HEK293 (cell line): ENCODE results near the gene ATF6.
A peak's percentile ranks its signal among the peaks of the same experiment; 100 is the strongest.

Source experiments
- EGR2 ChIP-seq: fragments of 450-650 bp; formaldehyde crosslinking; IDR thresholded peaks from 2 replicates; pipeline ENCODE4 v1.5.1; 2016; ENCODE audit warnings: low read depth, missing biosample characterization, missing genetic modification characterization
- GLIS2 ChIP-seq: fragments of 450-650 bp; formaldehyde crosslinking; IDR thresholded peaks from 2 replicates; pipeline ENCODE4 v1.5.1; 2016; ENCODE audit warnings: missing biosample characterization, missing genetic modification characterization
- IKZF3 ChIP-seq: fragments of 450-650 bp; IDR thresholded peaks from 2 replicates; pipeline ENCODE4 v1.5.0; 2018; ENCODE audit warnings: missing biosample characterization, mild to moderate bottlenecking, missing genetic modification characterization, moderate library complexity
- KLF7 ChIP-seq: fragments of 450-650 bp; formaldehyde crosslinking; IDR thresholded peaks from 2 replicates; pipeline ENCODE4 v1.5.1; 2016; ENCODE audit warnings: missing biosample characterization, missing genetic modification characterization, borderline replicate concordance
- PBX3 ChIP-seq: sonication (generic); formaldehyde crosslinking; IDR thresholded peaks from 2 replicates; pipeline ENCODE4 v1.8.1; 2022; ENCODE audit warnings: mild to moderate bottlenecking, moderate library complexity, missing genetic modification reagents
- PRDM1 ChIP-seq: fragments of 450-650 bp; formaldehyde crosslinking; IDR thresholded peaks from 2 replicates; pipeline ENCODE4; 2016; ENCODE audit warnings: missing biosample characterization, missing genetic modification characterization
- RBAK ChIP-seq: fragments of 450-650 bp; formaldehyde crosslinking; IDR thresholded peaks from 2 replicates; pipeline ENCODE4 v1.5.1; 2016; ENCODE audit warnings: missing biosample characterization, missing genetic modification characterization
- SP2 ChIP-seq: fragments of 450-650 bp; formaldehyde crosslinking; IDR thresholded peaks from 2 replicates; pipeline ENCODE4 v1.5.1; 2016; ENCODE audit warnings: missing biosample characterization, missing genetic modification characterization
- ZBTB1 ChIP-seq: fragments of 450-650 bp; formaldehyde crosslinking; IDR thresholded peaks from 2 replicates; pipeline ENCODE4 v1.5.1; 2016; ENCODE audit warnings: missing biosample characterization, missing genetic modification characterization
- ZBTB21 ChIP-seq: fragments of 450-650 bp; formaldehyde crosslinking; IDR thresholded peaks from 2 replicates; pipeline ENCODE4 v1.5.1; 2017; ENCODE audit warnings: missing biosample characterization, missing genetic modification characterization
- ZNF121 ChIP-seq: fragments of 450-650 bp; formaldehyde crosslinking; IDR thresholded peaks from 2 replicates; pipeline ENCODE4 v1.5.1; 2016; ENCODE audit warnings: missing biosample characterization, missing genetic modification characterization
- ZNF140 ChIP-seq: fragments of 450-650 bp; formaldehyde crosslinking; IDR thresholded peaks from 2 replicates; pipeline ENCODE4 v1.5.1; 2016; ENCODE audit warnings: missing biosample characterization, missing genetic modification characterization
- ZNF146 ChIP-seq: fragments of 450-650 bp; formaldehyde crosslinking; IDR thresholded peaks from 2 replicates; pipeline ENCODE4 v1.5.1; 2016; ENCODE audit warnings: missing biosample characterization, missing genetic modification characterization
- ZNF148 ChIP-seq: fragments of 450-650 bp; formaldehyde crosslinking; IDR thresholded peaks from 2 replicates; pipeline ENCODE4 v1.5.0; 2017; ENCODE audit warnings: missing biosample characterization, missing genetic modification characterization, borderline replicate concordance
- ZNF239 ChIP-seq: fragments of 450-650 bp; formaldehyde crosslinking; IDR thresholded peaks from 2 replicates; pipeline ENCODE4 v1.5.1; 2016; ENCODE audit warnings: missing biosample characterization, missing genetic modification characterization
- ZNF248 ChIP-seq: fragments of 450-650 bp; formaldehyde crosslinking; IDR thresholded peaks from 2 replicates; pipeline ENCODE4 v1.5.1; 2017; ENCODE audit warnings: missing biosample characterization, missing genetic modification characterization
- ZNF280C ChIP-seq: fragments of 450-650 bp; formaldehyde crosslinking; IDR thresholded peaks from 2 replicates; pipeline ENCODE4 v1.5.1; 2016; ENCODE audit warnings: missing biosample characterization, missing genetic modification characterization
- ZNF280D ChIP-seq: fragments of 450-650 bp; formaldehyde crosslinking; IDR thresholded peaks from 2 replicates; pipeline ENCODE4 v1.5.1; 2016; ENCODE audit warnings: missing biosample characterization, missing genetic modification characterization
- ZNF692 ChIP-seq: fragments of 450-650 bp; formaldehyde crosslinking; IDR thresholded peaks from 2 replicates; pipeline ENCODE4 v1.5.1; 2016; ENCODE audit warnings: missing biosample characterization, missing genetic modification characterization
- ZNF768 ChIP-seq: fragments of 450-650 bp; formaldehyde crosslinking; IDR thresholded peaks from 2 replicates; pipeline ENCODE4 v1.5.1; 2018; ENCODE audit warnings: missing biosample characterization, mild to moderate bottlenecking, missing genetic modification characterization
- ZNF777 ChIP-seq: fragments of 450-650 bp; formaldehyde crosslinking; IDR thresholded peaks from 2 replicates; pipeline ENCODE4 v1.5.1; 2017; ENCODE audit warnings: missing biosample characterization, missing genetic modification characterization, borderline replicate concordance
- TF ChIP-seq, protein P1 (sequence below): fragments of 450-650 bp; formaldehyde crosslinking; IDR thresholded peaks from 2 replicates; pipeline ENCODE4 v1.5.1; 2016; ENCODE audit warnings: missing biosample characterization, missing genetic modification characterization
- TF ChIP-seq, protein P2 (sequence below): fragments of 450-650 bp; formaldehyde crosslinking; IDR thresholded peaks from 2 replicates; pipeline ENCODE4 v1.5.1; 2016; ENCODE audit warnings: missing biosample characterization, missing genetic modification characterization

Gene ATF6

GRCh38 chr1:161726473-161727255 is 39.5 kb upstream of the ATF6 start (continued):
- 0 out of 2 replicates have a peak, but pooled peaks have one; percentile 6 for TF ChIP-seq ZNF777 (tag by site-specific recombination)
- no peak for TF ChIP-seq ZNF280C (tag by site-specific recombination)
- TF ChIP-seq, protein P1, sequence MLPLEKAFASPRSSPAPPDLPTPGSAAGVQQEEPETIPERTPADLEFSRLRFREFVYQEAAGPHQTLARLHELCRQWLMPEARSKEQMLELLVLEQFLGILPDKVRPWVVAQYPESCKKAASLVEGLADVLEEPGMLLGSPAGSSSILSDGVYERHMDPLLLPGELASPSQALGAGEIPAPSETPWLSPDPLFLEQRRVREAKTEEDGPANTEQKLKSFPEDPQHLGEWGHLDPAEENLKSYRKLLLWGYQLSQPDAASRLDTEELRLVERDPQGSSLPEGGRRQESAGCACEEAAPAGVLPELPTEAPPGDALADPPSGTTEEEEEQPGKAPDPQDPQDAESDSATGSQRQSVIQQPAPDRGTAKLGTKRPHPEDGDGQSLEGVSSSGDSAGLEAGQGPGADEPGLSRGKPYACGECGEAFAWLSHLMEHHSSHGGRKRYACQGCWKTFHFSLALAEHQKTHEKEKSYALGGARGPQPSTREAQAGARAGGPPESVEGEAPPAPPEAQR (tag by site-specific recombination): no peak
- TF ChIP-seq ZNF248 (tag by site-specific recombination): no peak
- TF ChIP-seq, protein P2, sequence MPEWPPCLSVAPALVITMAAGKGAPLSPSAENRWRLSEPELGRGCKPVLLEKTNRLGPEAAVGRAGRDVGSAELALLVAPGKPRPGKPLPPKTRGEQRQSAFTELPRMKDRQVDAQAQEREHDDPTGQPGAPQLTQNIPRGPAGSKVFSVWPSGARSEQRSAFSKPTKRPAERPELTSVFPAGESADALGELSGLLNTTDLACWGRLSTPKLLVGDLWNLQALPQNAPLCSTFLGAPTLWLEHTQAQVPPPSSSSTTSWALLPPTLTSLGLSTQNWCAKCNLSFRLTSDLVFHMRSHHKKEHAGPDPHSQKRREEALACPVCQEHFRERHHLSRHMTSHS (tag by site-specific recombination): no peak
- no peak for TF ChIP-seq KLF7
- no peak for TF ChIP-seq ZBTB1 (tag by site-specific recombination)
- no peak for TF ChIP-seq ZNF146 (tag by site-specific recombination)
- TF ChIP-seq PBX3 (CRISPR knock-in tag): peak; percentile 64; the same call in 1 of the 2 replicates
- peak; percentile 74 for TF ChIP-seq SP2 (tag by site-specific recombination)
- TF ChIP-seq ZNF768 (tag by site-specific recombination): no peak
- TF ChIP-seq ZNF692 (tag by site-specific recombination): 0 out of 2 replicates have a peak, but pooled peaks have one; percentile 44
- TF ChIP-seq IKZF3 (tag by site-specific recombination): no peak
- no peak for TF ChIP-seq ZNF280D
- no peak for TF ChIP-seq ZNF140 (tag by site-specific recombination)
- TF ChIP-seq GLIS2 (tag by site-specific recombination): peak; percentile 94
- TF ChIP-seq RBAK (tag by site-specific recombination): no peak
- no peak for TF ChIP-seq ZNF148
- TF ChIP-seq ZBTB21 (tag by site-specific recombination): no peak
- no peak for TF ChIP-seq ZNF121 (tag by site-specific recombination)
- TF ChIP-seq EGR2 (tag by site-specific recombination): peak; percentile 47; the same call in 1 of the 2 replicates
- no peak for TF ChIP-seq PRDM1 (tag by site-specific recombination)
- TF ChIP-seq ZNF239 (tag by site-specific recombination): no peak
